HUES64 (cell line): ENCODE results near the gene TSHZ3.

ENCODE experiments used
- H3K27ac ChIP-seq: 2 replicates; pipeline ENCODE4 v1.7.0; 2013; ENCODE audit warnings: low read depth, low read length, inconsistent platforms
- H3K27me3 ChIP-seq: 2 replicates; pipeline ENCODE4 v1.6.1; 2013; ENCODE audit warnings: mild to moderate bottlenecking, low read length; ENCODE audit not compliant: insufficient read depth
- H3K36me3 ChIP-seq: 2 replicates; pipeline ENCODE4 v1.6.1; 2013; ENCODE audit warnings: mild to moderate bottlenecking, low read length; ENCODE audit not compliant: insufficient read depth
- H3K4me1 ChIP-seq: 2 replicates; pipeline ENCODE4 v1.6.1; 2013; ENCODE audit warnings: mild to moderate bottlenecking, low read length, moderate library complexity; ENCODE audit not compliant: insufficient read depth
- H3K4me3 ChIP-seq: 2 replicates; pipeline ENCODE4 v1.5.1; 2013; ENCODE audit warnings: mild to moderate bottlenecking, low read length, moderate library complexity
- H3K9ac ChIP-seq: 2 replicates; pipeline ENCODE4 v1.6.1; 2013; ENCODE audit warnings: mild to moderate bottlenecking, low read depth, low read length
- H3K9me3 ChIP-seq: 2 replicates; pipeline ENCODE4 v1.6.1; 2013; ENCODE audit warnings: low read depth, low read length; ENCODE audit not compliant: insufficient read depth
- WGBS: fragments of 150-250, 120-280 bp; methylation state at CpG from one replicate; pipeline ENCODE4 v1.1.7; 2013; ENCODE audit warnings: missing lambda C conversion rate; 5-methylcytosine and 5-hydroxymethylcytosine counted together

The TSHZ3 gene

DNA sequence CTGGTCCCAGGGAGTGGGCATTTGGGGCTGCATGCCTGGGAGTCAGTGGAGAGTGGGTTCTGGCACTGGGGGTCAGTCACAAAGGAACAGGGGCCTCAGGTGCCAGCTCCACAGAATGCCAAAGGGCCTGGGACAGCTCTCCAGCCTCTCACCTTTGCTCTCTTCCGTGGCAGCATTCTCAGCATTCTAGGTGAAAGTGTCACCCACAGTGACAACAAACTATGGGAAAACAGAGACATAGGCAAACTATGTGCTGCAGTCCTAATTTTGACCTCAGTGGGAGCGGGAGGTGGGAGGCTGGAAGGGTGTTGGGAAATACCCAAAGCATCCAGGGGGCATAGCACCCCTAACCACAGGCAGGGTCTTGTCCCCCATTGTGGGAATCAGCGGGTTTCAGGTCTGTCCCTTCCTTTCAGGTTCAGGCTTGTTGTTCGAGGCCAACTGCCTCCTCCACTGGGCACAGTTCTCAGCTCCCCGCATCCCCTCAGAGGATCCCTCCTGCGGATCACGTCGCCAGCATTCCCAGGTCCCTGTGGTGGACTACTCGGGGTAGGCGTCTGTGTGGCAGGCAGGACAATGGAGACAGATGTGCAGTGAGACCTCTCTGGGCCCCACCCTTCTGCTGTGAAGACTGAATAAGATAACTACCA is 52.4 kb downstream of the TSHZ3 start:
- H3K27ac ChIP-seq: no peak overlapping the region
- H3K9ac ChIP-seq: no peak overlapping the region
- H3K36me3 ChIP-seq: no peaks in the 10 kb centered on the region
- no peaks in the 10 kb centered on the region for H3K27me3 ChIP-seq
- H3K9me3 ChIP-seq: no peaks in the 10 kb centered on the region
- no peak overlapping the region for H3K4me3 ChIP-seq
- no peaks in the 10 kb centered on the region for H3K4me1 ChIP-seq
- WGBS: 84% methylated on average over 10 of the region's 10 CpGs

GRCh38 chr19:31294189-31294588 is 55.0 kb downstream of the TSHZ3 start:
- H3K36me3 ChIP-seq: no peaks in the 10 kb centered on the region
- H3K4me3 ChIP-seq: no peak overlapping the region

DNA sequence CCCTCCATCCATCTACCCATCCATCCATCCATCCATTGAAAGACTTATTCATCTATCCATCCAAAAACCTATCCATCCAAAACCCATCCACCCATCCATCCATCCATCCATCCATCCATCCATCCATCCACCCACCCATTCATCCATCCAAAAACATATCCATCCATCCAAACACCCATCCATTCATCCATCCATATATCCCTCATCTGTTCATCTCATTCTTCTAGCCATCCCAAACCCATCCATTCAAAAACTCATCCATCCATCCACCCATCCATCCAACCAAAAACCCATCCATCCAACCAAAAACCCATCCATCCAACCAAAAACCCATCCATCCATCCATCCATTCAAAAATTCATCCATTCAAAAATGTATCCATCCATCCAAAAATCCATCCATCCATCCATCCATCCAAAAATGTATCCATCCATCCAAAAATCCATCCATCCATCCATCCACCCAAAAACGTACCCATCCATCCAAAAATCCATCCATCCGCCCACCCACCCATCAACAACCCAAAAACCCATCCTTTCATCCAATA is 56.5 kb downstream of the TSHZ3 start:
- no peaks in the 10 kb centered on the region for H3K27me3 ChIP-seq
- H3K4me3 ChIP-seq: no peak overlapping the region
- no peaks in the 10 kb centered on the region for H3K9me3 ChIP-seq
- no peak overlapping the region for H3K27ac ChIP-seq
- WGBS: 90% methylated on average over 2 of the region's 2 CpGs
- H3K4me1 ChIP-seq: no peaks in the 10 kb centered on the region
- no peak overlapping the region for H3K9ac ChIP-seq
- no peaks in the 10 kb centered on the region for H3K36me3 ChIP-seq

More at GRCh38 chr19:31294189-31294588, 55.0 kb downstream of the TSHZ3 start:
- Histone ChIP-seq H3K27me3 (no peaks in the 10 kb centered on the region), H3K9ac (no peak overlapping the region), H3K27ac (no peak overlapping the region), H3K9me3 (no peaks in the 10 kb centered on the region), H3K4me1 (no peaks in the 10 kb centered on the region)
- 96% methylated on average over 2 of the region's 2 CpGs for WGBS

GRCh38 chr19:31290931-31291590 is 58.2 kb downstream of the TSHZ3 start:
- no peaks in the 10 kb centered on the region for H3K27me3 ChIP-seq
- H3K4me1 ChIP-seq: no peaks in the 10 kb centered on the region
- no peak overlapping the region for H3K4me3 ChIP-seq
- H3K9ac ChIP-seq: no peak overlapping the region
- H3K9me3 ChIP-seq: no peaks in the 10 kb centered on the region
- no peak overlapping the region for H3K27ac ChIP-seq
- no peaks in the 10 kb centered on the region for H3K36me3 ChIP-seq
- 81% methylated on average over 8 of the region's 8 CpGs for whole genome bisulfite sequencing

DNA sequence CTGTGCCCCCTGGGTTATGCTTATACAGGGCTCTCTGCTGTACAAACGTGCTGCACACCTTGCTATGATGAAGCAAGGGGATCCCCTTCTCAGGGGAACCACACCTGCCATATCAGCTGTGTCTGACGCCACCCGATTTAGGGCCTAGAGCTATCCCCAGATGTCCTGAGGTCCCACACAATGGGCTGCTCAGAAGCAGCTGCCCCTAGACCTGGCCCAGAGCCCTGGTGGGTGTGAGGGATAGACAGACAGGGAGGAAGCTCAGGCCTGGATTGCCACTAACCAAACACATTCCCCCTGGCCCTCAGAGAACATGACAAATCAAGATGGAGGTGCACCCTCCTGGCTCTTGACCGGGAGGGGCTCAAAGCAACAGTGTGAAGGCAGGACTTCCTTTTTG is 59.3 kb downstream of the TSHZ3 start:
- Histone ChIP-seq H3K4me1 (no peaks in the 10 kb centered on the region), H3K36me3 (no peaks in the 10 kb centered on the region), H3K27ac (no peak overlapping the region), H3K9me3 (no peaks in the 10 kb centered on the region), H3K27me3 (no peaks in the 10 kb centered on the region), H3K9ac (no peak overlapping the region), H3K4me3 (no peak overlapping the region)
- 93% methylated on average over 4 of the region's 4 CpGs for WGBS

DNA sequence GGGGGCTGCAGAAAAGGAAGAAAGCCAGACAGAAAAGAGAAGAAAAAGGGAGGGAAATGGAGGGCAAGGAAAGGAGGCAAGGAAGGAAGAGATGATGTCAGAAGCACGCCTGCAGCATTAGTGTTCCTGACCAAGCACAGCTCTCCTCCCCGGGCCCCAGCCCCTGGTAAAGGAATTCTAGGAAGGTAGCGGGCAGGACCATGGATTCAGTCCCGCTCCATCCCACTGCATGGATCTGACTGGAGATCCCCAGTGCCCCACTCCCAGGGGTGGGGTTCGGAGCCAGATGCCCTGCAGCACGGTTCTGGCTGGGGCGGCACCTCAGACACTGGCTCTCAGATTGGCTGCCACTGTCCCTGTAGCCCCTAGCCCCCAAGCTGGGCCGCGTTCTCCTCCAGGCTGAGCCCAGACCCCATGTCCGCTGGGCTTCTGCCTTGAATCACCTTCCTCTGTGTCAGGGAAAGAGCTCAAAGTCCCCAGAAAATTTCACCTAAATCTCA is 59.8 kb downstream of the TSHZ3 start:
- Histone ChIP-seq H3K36me3 (no peaks in the 10 kb centered on the region), H3K4me1 (no peaks in the 10 kb centered on the region), H3K4me3 (no peak overlapping the region), H3K9ac (no peak overlapping the region), H3K9me3 (no peaks in the 10 kb centered on the region), H3K27me3 (no peaks in the 10 kb centered on the region), H3K27ac (no peak overlapping the region)
- WGBS: 91% methylated on average over 10 of the region's 10 CpGs

- no peaks in the 10 kb centered on the region for H3K9me3 ChIP-seq
- H3K27me3 ChIP-seq: no peaks in the 10 kb centered on the region
- H3K36me3 ChIP-seq: no peaks in the 10 kb centered on the region
- no peaks in the 10 kb centered on the region for H3K4me1 ChIP-seq
- H3K27ac ChIP-seq: no peak overlapping the region
- no peak overlapping the region for H3K4me3 ChIP-seq
- 90% methylated on average over 8 of the region's 8 CpGs for WGBS
- H3K9ac ChIP-seq: no peak overlapping the region
Observed at GRCh38 chr19:31286491-31286890, 62.7 kb downstream of the TSHZ3 start.

DNA sequence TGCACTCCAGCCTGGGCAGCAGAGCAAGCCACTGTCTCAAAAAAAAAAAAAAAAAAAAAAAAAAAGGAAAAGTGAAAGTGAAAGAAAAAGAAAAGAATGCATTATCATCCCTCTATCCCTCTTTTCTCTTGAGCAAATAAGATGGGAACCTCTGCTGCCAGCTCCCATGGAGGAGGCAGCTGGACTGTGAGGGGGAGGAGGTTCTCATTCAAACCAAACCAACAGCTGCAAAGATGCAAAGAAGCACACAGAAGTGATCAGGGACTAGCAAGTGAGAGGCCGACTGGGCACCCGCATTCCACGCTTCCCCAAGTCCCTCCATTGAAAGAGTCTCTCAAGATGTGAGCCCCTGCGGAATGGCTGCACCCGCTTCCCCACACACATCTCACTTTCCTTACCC is 63.5 kb downstream of the TSHZ3 start:
- H3K4me1 ChIP-seq: no peaks in the 10 kb centered on the region
- H3K36me3 ChIP-seq: no peaks in the 10 kb centered on the region
- no peak overlapping the region for H3K9ac ChIP-seq
- 88% methylated on average over 5 of the region's 5 CpGs for WGBS
- no peak overlapping the region for H3K27ac ChIP-seq
- no peaks in the 10 kb centered on the region for H3K27me3 ChIP-seq
- H3K4me3 ChIP-seq: no peak overlapping the region
- no peaks in the 10 kb centered on the region for H3K9me3 ChIP-seq

DNA sequence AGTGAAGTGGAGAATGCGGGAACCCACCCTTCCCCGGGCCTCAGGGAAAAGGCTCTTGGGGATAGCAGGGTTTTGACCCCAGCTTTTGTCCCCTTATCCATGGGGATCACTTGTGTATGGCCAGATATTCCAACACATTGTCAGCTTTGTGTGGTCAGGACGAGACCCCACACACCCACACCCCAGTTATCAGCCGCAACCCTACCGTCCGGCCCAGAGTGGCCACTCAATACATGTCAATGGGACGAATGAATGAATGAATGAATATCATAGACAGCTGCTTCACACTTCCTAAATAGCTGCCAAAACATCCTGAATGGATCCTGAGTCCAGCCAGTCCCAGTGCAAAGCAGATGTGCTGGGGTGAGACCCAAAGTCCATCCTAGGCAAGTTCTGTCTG is 64.6 kb downstream of the TSHZ3 start:
- H3K9ac ChIP-seq: no peak overlapping the region
- WGBS: 90% methylated on average over 7 of the region's 7 CpGs
- H3K4me1 ChIP-seq: no peaks in the 10 kb centered on the region
- no peak overlapping the region for H3K27ac ChIP-seq
- no peak overlapping the region for H3K4me3 ChIP-seq
- no peaks in the 10 kb centered on the region for H3K9me3 ChIP-seq
- no peaks in the 10 kb centered on the region for H3K27me3 ChIP-seq
- H3K36me3 ChIP-seq: no peaks in the 10 kb centered on the region

GRCh38 chr19:31283701-31284100 is 65.5 kb downstream of the TSHZ3 start:
- Histone ChIP-seq H3K4me1 (no peaks in the 10 kb centered on the region), H3K4me3 (no peak overlapping the region), H3K9ac (no peak overlapping the region), H3K27me3 (no peaks in the 10 kb centered on the region), H3K27ac (no peak overlapping the region), H3K9me3 (no peaks in the 10 kb centered on the region), H3K36me3 (no peaks in the 10 kb centered on the region)
- whole genome bisulfite sequencing: 94% methylated on average over 8 of the region's 8 CpGs

DNA sequence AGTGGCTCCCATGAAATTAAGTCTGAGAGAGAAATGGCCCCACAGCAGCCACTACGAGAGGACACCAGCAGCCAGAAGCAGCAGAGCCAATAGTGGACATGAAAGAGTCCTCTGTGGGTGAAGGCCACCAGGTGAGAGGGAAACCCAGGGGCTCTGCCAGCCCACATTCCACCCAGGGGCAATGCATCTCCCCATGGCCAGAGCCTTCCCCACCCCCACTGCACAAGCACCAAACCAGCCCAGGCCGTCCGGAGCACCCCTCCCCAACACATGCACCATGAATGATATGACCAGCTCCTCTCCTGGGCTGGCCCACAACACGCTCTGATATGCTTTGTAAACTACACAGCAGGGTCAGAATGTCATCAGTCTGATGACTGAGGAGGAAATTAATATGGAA is 66.9 kb downstream of the TSHZ3 start:
- no peak overlapping the region for H3K27ac ChIP-seq
- no peaks in the 10 kb centered on the region for H3K9me3 ChIP-seq
- 88% methylated on average over 4 of the region's 4 CpGs for WGBS
- no peak overlapping the region for H3K9ac ChIP-seq
- peaks cover 6% of the 10 kb centered on the region; the same call in 1 of the 2 replicates for H3K36me3 ChIP-seq
- no peaks in the 10 kb centered on the region for H3K27me3 ChIP-seq
- H3K4me3 ChIP-seq: no peak overlapping the region
- H3K4me1 ChIP-seq: no peaks in the 10 kb centered on the region
